Stimulated activated effector memory CD8-positive, alpha-beta T cell treated with anti-CD3 and anti-CD28 coated beads, Interleukin-12 subunit alpha, Interleukin-12 subunit beta, amount 100 ng/mL, for 72 hours (primary cell): ENCODE results near the gene PSMB9.

ENCODE experiments used
- ATAC-seq: fragments of 150-1000 bp; cut with Tn5 transposase; 2 replicates; pipeline ENCODE4 v1.10.0; 2021
- DNase-seq, 2 donors: peaks; one replicate each; pipeline ENCODE4 v3.0.0; 2021 to 2022; ENCODE audit warnings: low spot score in 2 of 2
- H3K27ac Mint-ChIP-seq: one replicate; pipeline ENCODE4 v1.8.0; 2022; ENCODE audit warnings: mild to moderate bottlenecking, mixed read lengths
- H3K36me3 Mint-ChIP-seq: one replicate; pipeline ENCODE4 v1.8.0; 2022; ENCODE audit warnings: mild to moderate bottlenecking, mixed read lengths
- H3K4me1 Mint-ChIP-seq: one replicate; pipeline ENCODE4 v1.8.0; 2022; ENCODE audit warnings: mixed read lengths
- H3K4me3 Mint-ChIP-seq: one replicate; pipeline ENCODE4 v1.8.0; 2022; ENCODE audit warnings: mild to moderate bottlenecking, mixed read lengths
- H3K9me3 Mint-ChIP-seq: one replicate; pipeline ENCODE4 v1.8.0; 2022; ENCODE audit warnings: mixed read lengths

The PSMB9 gene

GRCh38 chr6:32847004-32847403 lies 7.0 kb upstream of the PSMB9 start:
- Mint-ChIP-seq H3K36me3 (peaks cover 100% of the 10 kb centered on the region), H3K9me3 (no peaks in the 10 kb centered on the region), H3K27ac (peak overlapping the region; percentile 100), H3K4me3 (peak overlapping the region; percentile 99), H3K4me1 (peaks cover 90% of the 10 kb centered on the region)
- peak in 1 of 2 donors; percentile 47 for DNase-seq
- no peak for ATAC-seq

DNA sequence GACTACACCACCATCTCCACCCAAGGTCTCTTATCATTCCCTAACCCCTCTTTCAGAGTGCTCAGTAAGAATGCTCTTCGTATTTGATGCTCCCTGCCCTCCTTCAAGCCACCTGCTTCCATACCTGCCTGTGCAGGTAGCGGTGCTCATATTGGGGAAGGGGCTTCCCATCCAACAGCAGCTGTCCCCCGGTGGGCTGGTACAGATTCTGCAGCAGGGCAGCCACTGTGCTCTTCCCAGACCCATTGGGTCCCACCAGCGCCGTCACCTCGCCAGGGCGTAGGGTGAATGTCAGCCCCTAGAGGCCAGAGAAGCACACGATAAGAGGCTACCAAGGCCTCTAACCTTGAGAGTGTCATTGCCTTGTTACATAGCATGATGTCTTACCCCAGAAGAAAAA lies 6.2 kb upstream of the PSMB9 start:
- Mint-ChIP-seq H3K4me3 (peak overlapping the region; percentile 99), H3K4me1 (peaks cover 84% of the 10 kb centered on the region), H3K27ac (peak overlapping the region; percentile 100), H3K9me3 (no peaks in the 10 kb centered on the region), H3K36me3 (peaks cover 100% of the 10 kb centered on the region)
- DNase-seq, result peak in 1 of 2 donors; percentile 45
- ATAC-seq, result no peak

DNA sequence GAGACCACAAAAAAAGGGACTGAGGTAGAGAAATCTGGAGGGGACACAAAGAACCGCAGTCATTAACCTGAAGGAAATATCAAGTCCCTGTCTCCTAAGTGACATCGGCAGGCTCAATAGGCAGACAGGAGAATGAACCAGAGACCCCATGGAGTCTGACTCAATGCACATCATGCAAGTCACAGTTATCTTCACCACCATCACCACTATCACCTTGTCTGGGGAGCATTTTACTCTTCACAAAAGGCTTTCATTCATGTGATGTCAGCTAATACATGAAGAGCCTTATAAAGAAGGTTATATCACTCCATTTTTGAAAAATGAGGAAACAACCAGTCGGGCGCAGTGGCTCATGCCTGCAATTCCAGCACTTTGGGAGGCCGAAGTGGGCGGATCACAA lies 4.9 kb upstream of the PSMB9 start:
- no peaks in the 10 kb centered on the region for H3K9me3 Mint-ChIP-seq
- H3K27ac Mint-ChIP-seq, result peak overlapping the region; percentile 100
- peaks cover 74% of the 10 kb centered on the region for H3K4me1 Mint-ChIP-seq
- H3K4me3 Mint-ChIP-seq, result peak overlapping the region; percentile 99
- ATAC-seq, result no peak
- no peak for DNase-seq
- H3K36me3 Mint-ChIP-seq, result peaks cover 96% of the 10 kb centered on the region

GRCh38 chr6:32851025-32851424 lies 3.0 kb upstream of the PSMB9 start:
- Mint-ChIP-seq H3K27ac (peak overlapping the region; percentile 100), H3K4me1 (peaks cover 67% of the 10 kb centered on the region), H3K36me3 (peaks cover 95% of the 10 kb centered on the region), H3K9me3 (no peaks in the 10 kb centered on the region), H3K4me3 (peak overlapping the region; percentile 99)
- ATAC-seq, result no peak
- peak in 1 of 2 donors; percentile 44 for DNase-seq

- H3K4me3 Mint-ChIP-seq, result peak overlapping the region; percentile 99
- peak overlapping the region; percentile 100 for H3K27ac Mint-ChIP-seq
- peak in 1 of 2 donors; percentile 51 for DNase-seq
- H3K9me3 Mint-ChIP-seq, result no peaks in the 10 kb centered on the region
- ATAC-seq, result no peak
- peaks cover 95% of the 10 kb centered on the region for H3K36me3 Mint-ChIP-seq
- H3K4me1 Mint-ChIP-seq, result peaks cover 66% of the 10 kb centered on the region
These were observed 1.8 kb upstream of the PSMB9 start for GRCh38 chr6:32852018-32852843.

DNA sequence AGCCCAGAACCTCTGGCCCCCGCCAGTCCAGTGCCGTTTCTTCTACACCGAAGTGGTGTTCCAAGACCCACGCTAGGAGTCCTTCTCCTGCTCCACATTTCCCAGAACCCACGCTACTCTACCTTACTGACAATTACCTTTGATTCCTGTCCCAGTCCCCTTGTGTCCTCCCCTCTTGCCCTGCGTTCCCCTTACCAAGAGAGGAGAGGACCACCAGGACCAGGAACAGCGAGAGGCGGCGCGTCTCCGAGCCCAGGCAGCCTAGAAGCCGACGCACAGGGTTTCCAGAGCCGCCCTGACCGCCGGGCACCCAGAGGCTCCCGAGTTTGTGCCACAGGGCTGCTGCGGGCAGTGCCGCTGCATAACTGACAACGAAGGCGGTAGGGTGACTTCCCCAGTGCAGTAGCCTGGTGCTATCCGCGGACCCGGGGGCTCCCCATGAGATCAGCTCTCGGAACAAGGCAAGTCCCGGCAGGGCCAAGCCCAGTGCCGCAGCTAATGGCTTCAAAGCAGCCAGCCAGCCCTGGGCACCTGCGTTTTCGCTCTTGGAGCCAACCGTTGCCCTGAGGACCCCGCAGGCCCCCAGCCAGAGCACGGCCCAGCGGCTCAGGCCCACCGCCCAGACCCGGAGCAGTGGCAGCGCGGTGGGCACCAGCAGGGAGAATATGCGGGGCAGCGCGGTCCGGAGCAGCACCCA lies 1.0 kb upstream of the PSMB9 start:
- Mint-ChIP-seq H3K27ac (peak overlapping the region; percentile 100), H3K4me3 (peak overlapping the region; percentile 99), H3K4me1 (peaks cover 66% of the 10 kb centered on the region), H3K36me3 (peaks cover 95% of the 10 kb centered on the region), H3K9me3 (no peaks in the 10 kb centered on the region)
- DNase-seq, result peak; percentile 51 to 79
- ATAC-seq, result peak; percentile 66

- Mint-ChIP-seq H3K4me3 (peak overlapping the region; percentile 99), H3K4me1 (peaks cover 65% of the 10 kb centered on the region), H3K27ac (peak overlapping the region; percentile 100), H3K9me3 (no peaks in the 10 kb centered on the region), H3K36me3 (peaks cover 95% of the 10 kb centered on the region)
- peak; percentile 37 for ATAC-seq
- DNase-seq, result no peak
These were observed 585 bp downstream of the PSMB9 start for GRCh38 chr6:32854376-32855178.

GRCh38 chr6:32855467-32856174 lies 1.6 kb downstream of the PSMB9 start:
- H3K4me1 Mint-ChIP-seq, result peaks cover 61% of the 10 kb centered on the region
- H3K27ac Mint-ChIP-seq, result peak overlapping the region; percentile 100
- no peak for DNase-seq
- ATAC-seq, result no peak
- H3K4me3 Mint-ChIP-seq, result peak overlapping the region; percentile 99
- peaks cover 95% of the 10 kb centered on the region for H3K36me3 Mint-ChIP-seq
- no peaks in the 10 kb centered on the region for H3K9me3 Mint-ChIP-seq

DNA sequence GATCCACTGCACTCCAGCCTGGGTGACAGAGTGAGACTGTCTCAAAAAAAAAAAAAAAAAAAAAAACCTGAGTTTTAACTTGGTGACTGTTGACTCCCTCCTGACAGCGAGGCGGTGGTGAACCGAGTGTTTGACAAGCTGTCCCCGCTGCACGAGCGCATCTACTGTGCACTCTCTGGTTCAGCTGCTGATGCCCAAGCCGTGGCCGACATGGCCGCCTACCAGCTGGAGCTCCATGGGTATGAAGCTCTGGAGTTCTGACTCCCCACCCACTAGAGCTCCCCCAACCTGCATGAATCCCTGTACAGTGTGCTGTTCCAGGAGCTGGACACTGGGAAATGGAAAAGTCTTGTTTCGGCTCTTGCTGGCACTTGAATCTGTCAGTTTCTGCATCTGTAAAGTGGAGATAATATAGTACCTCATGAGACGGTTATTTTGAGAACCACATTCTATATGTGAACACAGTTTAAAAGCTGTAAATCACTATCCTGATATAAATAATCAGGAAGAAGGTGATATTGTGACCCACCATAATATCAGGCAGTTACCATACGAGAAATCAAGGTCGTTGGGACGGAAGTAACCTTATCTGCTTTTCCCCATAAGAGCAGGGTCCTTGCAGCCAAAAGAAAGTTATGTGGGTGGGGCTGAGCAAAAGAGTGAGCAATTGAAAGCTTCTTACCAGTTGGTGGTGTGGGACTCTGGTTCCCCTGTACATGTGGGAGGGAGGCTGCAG lies 3.3 kb downstream of the PSMB9 start:
- no peak for DNase-seq
- peak overlapping the region; percentile 90 for H3K27ac Mint-ChIP-seq
- no peaks in the 10 kb centered on the region for H3K9me3 Mint-ChIP-seq
- H3K4me3 Mint-ChIP-seq, result peak overlapping the region; percentile 36
- no peak for ATAC-seq
- peaks cover 95% of the 10 kb centered on the region for H3K36me3 Mint-ChIP-seq
- peaks cover 53% of the 10 kb centered on the region for H3K4me1 Mint-ChIP-seq

GRCh38 chr6:32858194-32858593 lies 4.2 kb downstream of the PSMB9 start:
- Mint-ChIP-seq H3K4me3 (peak overlapping the region; percentile 36), H3K4me1 (peaks cover 53% of the 10 kb centered on the region), H3K9me3 (no peaks in the 10 kb centered on the region), H3K27ac (peak overlapping the region; percentile 90), H3K36me3 (peaks cover 96% of the 10 kb centered on the region)
- DNase-seq (no peak), ATAC-seq (no peak)

GRCh38 chr6:32860674-32861073 lies 6.7 kb downstream of the PSMB9 start:
- Mint-ChIP-seq H3K36me3 (peaks cover 82% of the 10 kb centered on the region), H3K4me3 (no peak overlapping the region), H3K9me3 (no peaks in the 10 kb centered on the region), H3K27ac (peak overlapping the region; percentile 75), H3K4me1 (peaks cover 54% of the 10 kb centered on the region)
- DNase-seq, result no peak
- no peak for ATAC-seq

DNA sequence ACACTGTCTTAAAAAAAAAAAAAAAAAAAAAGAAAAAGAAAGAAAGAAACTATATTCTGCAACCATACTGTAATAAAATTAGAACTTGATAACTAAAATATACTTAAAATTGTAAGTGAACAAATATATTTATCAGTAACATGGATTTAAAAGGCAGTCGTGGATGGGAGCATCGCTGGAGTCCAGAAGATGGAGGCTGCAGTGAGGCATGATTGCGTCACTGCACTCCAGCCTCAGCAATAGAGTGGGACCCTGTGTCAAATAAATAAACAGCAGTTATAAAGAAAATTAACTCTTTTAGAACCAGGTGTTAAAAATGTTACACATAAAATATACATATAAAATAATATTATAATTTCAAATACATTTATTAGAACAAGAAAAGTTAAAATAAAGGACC lies 8.7 kb downstream of the PSMB9 start:
- ATAC-seq, result no peak
- Mint-ChIP-seq H3K4me3 (no peak overlapping the region), H3K9me3 (no peaks in the 10 kb centered on the region), H3K36me3 (peaks cover 62% of the 10 kb centered on the region), H3K27ac (peak overlapping the region; percentile 56), H3K4me1 (peaks cover 49% of the 10 kb centered on the region)
- no peak for DNase-seq

GRCh38 chr6:32865724-32866443 lies 11.9 kb downstream of the PSMB9 start:
- no peak overlapping the region for H3K4me3 Mint-ChIP-seq
- no peak for ATAC-seq

More at GRCh38 chr6:32865724-32866443, 11.9 kb downstream of the PSMB9 start:
- H3K9me3 Mint-ChIP-seq, result no peaks in the 10 kb centered on the region
- H3K36me3 Mint-ChIP-seq, result peaks cover 30% of the 10 kb centered on the region
- no peak for DNase-seq
- H3K4me1 Mint-ChIP-seq, result peaks cover 29% of the 10 kb centered on the region
- peak overlapping the region; percentile 49 for H3K27ac Mint-ChIP-seq
